Measurements from ENCODE around the gene PMF1. TPM values are rescaled to one million over a fixed set of nuclear protein-coding genes. Genes with fewer than 3 reads are reported as not detected.

The PMF1 gene
- total RNA-seq, 1 donor from 2014 or later: 61.4 TPM

GRCh38 chr1:156248323-156248683 is 35.5 kb downstream of the PMF1 start:
- TF ChIP-seq, protein P1, sequence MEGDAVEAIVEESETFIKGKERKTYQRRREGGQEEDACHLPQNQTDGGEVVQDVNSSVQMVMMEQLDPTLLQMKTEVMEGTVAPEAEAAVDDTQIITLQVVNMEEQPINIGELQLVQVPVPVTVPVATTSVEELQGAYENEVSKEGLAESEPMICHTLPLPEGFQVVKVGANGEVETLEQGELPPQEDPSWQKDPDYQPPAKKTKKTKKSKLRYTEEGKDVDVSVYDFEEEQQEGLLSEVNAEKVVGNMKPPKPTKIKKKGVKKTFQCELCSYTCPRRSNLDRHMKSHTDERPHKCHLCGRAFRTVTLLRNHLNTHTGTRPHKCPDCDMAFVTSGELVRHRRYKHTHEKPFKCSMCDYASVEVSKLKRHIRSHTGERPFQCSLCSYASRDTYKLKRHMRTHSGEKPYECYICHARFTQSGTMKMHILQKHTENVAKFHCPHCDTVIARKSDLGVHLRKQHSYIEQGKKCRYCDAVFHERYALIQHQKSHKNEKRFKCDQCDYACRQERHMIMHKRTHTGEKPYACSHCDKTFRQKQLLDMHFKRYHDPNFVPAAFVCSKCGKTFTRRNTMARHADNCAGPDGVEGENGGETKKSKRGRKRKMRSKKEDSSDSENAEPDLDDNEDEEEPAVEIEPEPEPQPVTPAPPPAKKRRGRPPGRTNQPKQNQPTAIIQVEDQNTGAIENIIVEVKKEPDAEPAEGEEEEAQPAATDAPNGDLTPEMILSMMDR (IDR thresholded peaks at IDR 0.05): no peak
- no peak overlapping the region for H3K4me3 ChIP-seq
- H3K4me1 ChIP-seq: peaks cover 0 to 10% of the 10 kb centered on the region in 2 donors
- intact Hi-C loops (cut with DNase I): no loop called here
- H3K36me3 ChIP-seq: peaks cover 38 to 40% of the 10 kb centered on the region in 2 donors
- no peak for DNase-seq (ENCODE audit: low spot score in 2 of 2)
- H3K27ac ChIP-seq: no peak overlapping the region
- no peaks in the 10 kb centered on the region for H3K9me3 ChIP-seq
- no peaks in the 10 kb centered on the region for H3K27me3 ChIP-seq

- H3K4me1 ChIP-seq: peaks cover 0 to 10% of the 10 kb centered on the region in 2 donors
- no peak overlapping the region for H3K27ac ChIP-seq
- H3K27me3 ChIP-seq: no peaks in the 10 kb centered on the region
- intact Hi-C loops (cut with DNase I): no loop called here
- no peaks in the 10 kb centered on the region for H3K9me3 ChIP-seq
- no peak overlapping the region for H3K4me3 ChIP-seq
- H3K36me3 ChIP-seq: peaks cover 46 to 53% of the 10 kb centered on the region in 2 donors
- DNase-seq (ENCODE audit: low spot score in 2 of 2): no peak
- TF ChIP-seq, protein P1 (IDR thresholded peaks at IDR 0.05): no peak
Observed at GRCh38 chr1:156249593-156249992, 36.8 kb downstream of the PMF1 start.

- TF ChIP-seq, protein P1 (IDR thresholded peaks at IDR 0.05): no peak
- Histone ChIP-seq H3K9me3 (no peaks in the 10 kb centered on the region), H3K4me1 (peaks cover 0 to 2% of the 10 kb centered on the region in 2 donors), H3K27ac (no peak overlapping the region), H3K36me3 (peaks cover 59 to 65% of the 10 kb centered on the region in 2 donors), H3K27me3 (no peaks in the 10 kb centered on the region), H3K4me3 (no peak overlapping the region)
- no peak for DNase-seq (ENCODE audit: low spot score in 2 of 2)
- intact Hi-C loops (cut with DNase I): no loop called here
Observed at GRCh38 chr1:156251527-156251926, 38.7 kb downstream of the PMF1 start.

GRCh38 chr1:156253634-156254033 is 40.8 kb downstream of the PMF1 start:
- H3K27me3 ChIP-seq: no peaks in the 10 kb centered on the region
- no peak for DNase-seq (ENCODE audit: low spot score in 2 of 2)
- peaks cover 79 to 83% of the 10 kb centered on the region in 2 donors for H3K36me3 ChIP-seq
- no peaks in the 10 kb centered on the region for H3K9me3 ChIP-seq
- no peak overlapping the region for H3K27ac ChIP-seq
- H3K4me1 ChIP-seq: no peaks in the 10 kb centered on the region
- intact Hi-C loops (cut with DNase I): no loop called here
- TF ChIP-seq, protein P1 (IDR thresholded peaks at IDR 0.05): no peak
- no peak overlapping the region for H3K4me3 ChIP-seq

GRCh38 chr1:156257711-156258110 is 44.9 kb downstream of the PMF1 start:
- TF ChIP-seq, protein P1 (IDR thresholded peaks at IDR 0.05): no peak
- Histone ChIP-seq H3K36me3 (peaks cover 86% of the 10 kb centered on the region in 2 donors), H3K27me3 (no peaks in the 10 kb centered on the region), H3K4me3 (no peak overlapping the region), H3K27ac (no peak overlapping the region), H3K9me3 (no peaks in the 10 kb centered on the region), H3K4me1 (no peaks in the 10 kb centered on the region)
- DNase-seq (ENCODE audit: low spot score in 2 of 2): no peak
- intact Hi-C loops (cut with DNase I): no loop called here

GRCh38 chr1:156258859-156259258 is 46.1 kb downstream of the PMF1 start:
- H3K4me3 ChIP-seq: no peak overlapping the region
- intact Hi-C loops (cut with DNase I): no loop called here
- no peak for DNase-seq (ENCODE audit: low spot score in 2 of 2)
- H3K36me3 ChIP-seq: peaks cover 83 to 86% of the 10 kb centered on the region in 2 donors
- H3K9me3 ChIP-seq: no peaks in the 10 kb centered on the region
- TF ChIP-seq, protein P1 (IDR thresholded peaks at IDR 0.05): no peak
- H3K27me3 ChIP-seq: no peaks in the 10 kb centered on the region
- H3K27ac ChIP-seq: no peak overlapping the region
- H3K4me1 ChIP-seq: no peaks in the 10 kb centered on the region
